Osteoblast (primary cell): ENCODE measurements around the gene AGBL4. TPM values are rescaled to one million over a fixed set of nuclear protein-coding genes. Genes with fewer than 3 reads are reported as not detected.

Source experiments
- DNase-seq: peaks from one replicate; pipeline ENCODE4 v3.0.0; 2011; ENCODE audit warnings: low spot score, mixed read lengths; ENCODE audit not compliant: insufficient read length; ENCODE audit errors: missing footprints
- H2AFZ ChIP-seq: 2 replicates; pipeline ENCODE4 v1.6.0; 2011; ENCODE audit warnings: mild to moderate bottlenecking, low read length
- H3K27ac ChIP-seq: 2 replicates; pipeline ENCODE4 v1.5.1; 2011; ENCODE audit warnings: mild to moderate bottlenecking, low read depth, low read length, moderate library complexity
- H3K27me3 ChIP-seq: 2 replicates; pipeline ENCODE4 v1.6.0; 2012; ENCODE audit warnings: mild to moderate bottlenecking, control low read depth, inconsistent platforms, low read length, moderate library complexity; ENCODE audit not compliant: insufficient read depth
- H3K36me3 ChIP-seq: 2 replicates; pipeline ENCODE4 v1.5.1; 2011; ENCODE audit warnings: mild to moderate bottlenecking, low read length, control low read depth, moderate library complexity; ENCODE audit not compliant: insufficient read depth
- H3K4me1 ChIP-seq: 2 replicates; pipeline ENCODE4 v1.5.1; 2011; ENCODE audit warnings: mild to moderate bottlenecking, low read length, control low read depth, moderate library complexity; ENCODE audit not compliant: insufficient read depth
- H3K4me2 ChIP-seq: 2 replicates; pipeline ENCODE4 v1.6.0; 2011; ENCODE audit warnings: mild to moderate bottlenecking, low read length; ENCODE audit not compliant: insufficient read depth
- H3K4me3 ChIP-seq: fragments of 200-600 bp; sonication (generic); 3 replicates; pipeline ENCODE4 v1.5.1; 2012; ENCODE audit warnings: mild to moderate bottlenecking, low read length, inconsistent platforms; ENCODE audit not compliant: insufficient read depth
- H3K79me2 ChIP-seq: 2 replicates; pipeline ENCODE4 v1.6.0; 2012; ENCODE audit warnings: mild to moderate bottlenecking, low read length, control low read depth, inconsistent platforms; ENCODE audit not compliant: insufficient read depth
- H3K9me3 ChIP-seq: 2 replicates; pipeline ENCODE4 v1.5.1; 2011; ENCODE audit warnings: low read depth, low read length, control low read depth
- H4K20me1 ChIP-seq: 2 replicates; pipeline ENCODE4 v1.6.0; 2012; ENCODE audit warnings: mild to moderate bottlenecking, low read length, control low read depth; ENCODE audit not compliant: insufficient read depth
- CTCF ChIP-seq: IDR thresholded peaks from 2 replicates; pipeline ENCODE4 v1.5.1; 2011; ENCODE audit warnings: mild to moderate bottlenecking, low read depth, low read length, moderate library complexity; ENCODE audit errors: extremely low read depth
- total RNA-seq: library from RNA; depleted of rRNA; stranded (reverse); fragments of >200 nt; gene quantifications from 2 replicates; pipeline ENCODE4 v1.2.3, GENCODE V29; 2012

The AGBL4 gene
- total RNA-seq, 1 donor, result not detected

GRCh38 chr1:49435291-49435690, 588.5 kb downstream of the AGBL4 start:
- Histone ChIP-seq H3K27me3 (no peaks in the 10 kb centered on the region), H2AFZ (no peak overlapping the region), H3K4me3 (no peak overlapping the region), H3K27ac (no peak overlapping the region), H3K9me3 (no peaks in the 10 kb centered on the region), H3K79me2 (no peaks in the 10 kb centered on the region), H3K4me2 (no peak overlapping the region), H3K36me3 (no peaks in the 10 kb centered on the region), H4K20me1 (no peaks in the 10 kb centered on the region), H3K4me1 (no peaks in the 10 kb centered on the region)
- TF ChIP-seq CTCF, result no peak
- no peak for DNase-seq

GRCh38 chr1:49424782-49425181, 599.0 kb downstream of the AGBL4 start:
- Histone ChIP-seq H3K4me3 (no peak overlapping the region), H2AFZ (no peak overlapping the region), H4K20me1 (no peaks in the 10 kb centered on the region), H3K4me2 (no peak overlapping the region), H3K27ac (no peak overlapping the region), H3K79me2 (no peaks in the 10 kb centered on the region), H3K36me3 (no peaks in the 10 kb centered on the region), H3K27me3 (no peaks in the 10 kb centered on the region), H3K9me3 (no peaks in the 10 kb centered on the region), H3K4me1 (no peaks in the 10 kb centered on the region)
- TF ChIP-seq CTCF, result no peak
- no peak for DNase-seq

DNA sequence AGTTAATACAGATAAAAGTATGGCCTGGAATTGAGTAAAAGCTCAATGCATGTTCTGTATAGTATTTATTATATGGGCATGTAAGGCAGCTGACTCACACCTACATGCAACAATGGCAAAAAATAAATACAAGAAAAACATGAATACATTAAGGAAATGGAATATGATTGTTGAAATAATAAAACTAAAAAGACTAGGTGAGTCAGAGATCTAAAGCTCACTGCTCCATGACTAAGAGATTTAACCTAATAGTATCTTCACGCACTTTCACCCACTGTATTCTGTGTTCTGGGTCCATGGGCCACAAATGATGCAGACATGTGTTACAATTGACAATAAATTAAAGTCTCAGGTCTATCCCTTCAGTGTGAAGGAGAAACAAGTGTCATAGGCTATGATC, 607.0 kb downstream of the AGBL4 start:
- Histone ChIP-seq H3K27ac (no peak overlapping the region), H2AFZ (no peak overlapping the region), H3K4me2 (no peak overlapping the region), H3K27me3 (no peaks in the 10 kb centered on the region), H4K20me1 (no peaks in the 10 kb centered on the region), H3K4me3 (no peak overlapping the region), H3K79me2 (no peaks in the 10 kb centered on the region), H3K36me3 (no peaks in the 10 kb centered on the region), H3K9me3 (no peaks in the 10 kb centered on the region), H3K4me1 (no peaks in the 10 kb centered on the region)
- no peak for DNase-seq
- no peak for TF ChIP-seq CTCF

- Histone ChIP-seq H3K4me1 (no peaks in the 10 kb centered on the region), H2AFZ (no peak overlapping the region), H3K79me2 (no peaks in the 10 kb centered on the region), H3K4me3 (no peak overlapping the region), H3K27me3 (no peaks in the 10 kb centered on the region), H3K27ac (no peak overlapping the region), H4K20me1 (no peaks in the 10 kb centered on the region), H3K36me3 (no peaks in the 10 kb centered on the region), H3K9me3 (no peaks in the 10 kb centered on the region), H3K4me2 (no peak overlapping the region)
- TF ChIP-seq CTCF, result no peak
- DNase-seq, result no peak
These were observed 615.4 kb downstream of the AGBL4 start for GRCh38 chr1:49408346-49408745.
